HAP-1 (cell line): ENCODE results near the gene METTL14.
A peak's percentile ranks its signal among the peaks of the same experiment; 100 is the strongest.

Source experiments
- DNase-seq, 2 experiments: peaks; one replicate each; pipeline ENCODE4 v3.0.0-alpha.2; 2016 to 2020; ENCODE audit warnings: low spot score in 2 of 2
- H3K27me3 ChIP-seq: fragments of 250-450 bp; sonication (Bioruptor Pico); 2 replicates; pipeline ENCODE4 v1.5.1; 2020; ENCODE audit warnings: low read depth, mild to moderate bottlenecking, moderate library complexity
- H3K36me3 ChIP-seq: fragments of 250-450 bp; sonication (Bioruptor Pico); replicated peaks from 2 replicates; pipeline ENCODE4 v1.5.1; 2020; ENCODE audit warnings: mild to moderate bottlenecking
- H3K4me1 ChIP-seq: fragments of 250-450 bp; sonication (Bioruptor Pico); 2 replicates; pipeline ENCODE4 v1.5.1; 2020; ENCODE audit warnings: mild to moderate bottlenecking
- H3K4me3 ChIP-seq: fragments of 250-450 bp; sonication (Bioruptor Pico); 2 replicates; pipeline ENCODE4 v1.5.1; 2020; ENCODE audit warnings: mild to moderate bottlenecking, moderate library complexity
- H3K9me3 ChIP-seq: fragments of 250-450 bp; sonication (Bioruptor Pico); 2 replicates; pipeline ENCODE4 v1.5.1; 2020; ENCODE audit warnings: mild to moderate bottlenecking, moderate library complexity
- in situ Hi-C: fragments of 300-500 bp; cut with MboI; formaldehyde crosslinking; loops from 3 replicates; pipeline ENCODE4 v1.14.3; 2020; ENCODE audit warnings: low sequenced_read_pairs, inconsistent platforms, mixed read lengths

METTL14 gene

GRCh38 chr4:118718511-118719170 lies 33.4 kb downstream of the METTL14 start:
- H3K4me3 ChIP-seq = no peak overlapping the region
- no peaks in the 10 kb centered on the region for H3K9me3 ChIP-seq
- peaks cover 14% of the 10 kb centered on the region for H3K4me1 ChIP-seq
- peaks cover 6% of the 10 kb centered on the region for H3K36me3 ChIP-seq
- H3K27me3 ChIP-seq = no peaks in the 10 kb centered on the region
- in situ Hi-C loops = no loop called here
- no peak for DNase-seq

- Histone ChIP-seq H3K27me3 (no peaks in the 10 kb centered on the region), H3K4me3 (no peak overlapping the region), H3K9me3 (no peaks in the 10 kb centered on the region), H3K4me1 (peaks cover 10% of the 10 kb centered on the region), H3K36me3 (peaks cover 10% of the 10 kb centered on the region)
- no peak for DNase-seq
- in situ Hi-C loops = no loop called here
These were observed 36.6 kb downstream of the METTL14 start for GRCh38 chr4:118721752-118722151.

GRCh38 chr4:118723369-118723768 lies 38.2 kb downstream of the METTL14 start:
- Histone ChIP-seq H3K27me3 (no peaks in the 10 kb centered on the region), H3K4me1 (peaks cover 10% of the 10 kb centered on the region), H3K9me3 (no peaks in the 10 kb centered on the region), H3K36me3 (peaks cover 20% of the 10 kb centered on the region), H3K4me3 (no peak overlapping the region)
- peak in 1 of 2 experiments; percentile 55 for DNase-seq
- in situ Hi-C loops = no loop called here

GRCh38 chr4:118727360-118727759 lies 42.2 kb downstream of the METTL14 start:
- H3K27me3 ChIP-seq = no peaks in the 10 kb centered on the region
- peaks cover 26% of the 10 kb centered on the region for H3K36me3 ChIP-seq
- H3K4me3 ChIP-seq = no peak overlapping the region
- in situ Hi-C loops = no loop called here
- H3K4me1 ChIP-seq = peaks cover 10% of the 10 kb centered on the region
- no peaks in the 10 kb centered on the region for H3K9me3 ChIP-seq
- no peak for DNase-seq

DNA sequence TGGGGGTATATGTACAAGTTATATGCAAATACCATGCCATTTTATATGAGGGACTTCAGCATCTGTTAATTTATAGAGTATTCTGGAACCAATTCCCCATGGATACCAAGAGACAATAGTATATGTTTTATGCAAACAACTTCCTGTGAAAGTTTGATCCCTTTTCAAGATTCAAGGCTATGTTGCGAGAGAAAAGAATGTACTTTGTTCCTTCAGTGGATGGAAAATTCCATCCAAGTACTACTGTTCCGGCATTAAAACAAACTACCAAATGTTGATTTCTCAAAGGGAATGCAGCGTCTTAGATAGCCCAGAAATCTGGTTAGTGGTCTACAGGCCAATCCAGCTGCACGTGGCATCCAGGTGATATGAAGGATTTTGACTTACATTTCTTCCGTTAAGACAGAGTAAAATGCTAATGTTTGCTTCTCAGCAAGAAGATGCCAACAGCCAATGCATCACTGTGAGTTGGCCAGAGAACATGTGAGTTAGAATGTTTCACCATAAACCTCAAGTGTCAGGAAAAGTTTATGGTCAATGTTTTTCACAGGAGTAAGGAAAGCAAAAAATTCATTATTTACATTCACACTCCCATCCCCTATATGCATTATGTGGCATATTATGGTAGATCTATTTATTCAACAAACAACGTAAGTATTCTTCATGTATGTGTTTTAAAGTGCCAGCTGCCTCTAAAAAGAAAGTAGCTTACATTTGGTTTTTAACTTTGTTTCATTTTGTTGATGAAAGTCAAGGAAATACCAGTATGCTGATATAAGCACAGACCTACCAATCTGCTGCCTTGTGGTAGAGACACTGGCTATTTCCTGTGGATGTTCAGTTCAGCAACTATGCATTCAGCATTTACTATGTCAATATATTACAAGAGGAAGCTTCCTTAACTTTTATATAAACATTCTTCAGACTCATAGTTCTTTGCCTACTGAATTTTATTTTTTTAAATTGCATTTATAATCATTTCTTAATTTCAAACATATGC lies 44.4 kb downstream of the METTL14 start:
- no peak for DNase-seq
- H3K4me1 ChIP-seq = no peaks in the 10 kb centered on the region
- H3K4me3 ChIP-seq = no peak overlapping the region
- H3K27me3 ChIP-seq = no peaks in the 10 kb centered on the region
- H3K36me3 ChIP-seq = peaks cover 26% of the 10 kb centered on the region
- H3K9me3 ChIP-seq = no peaks in the 10 kb centered on the region
- in situ Hi-C loops = no loop called here

- H3K4me3 ChIP-seq = no peak overlapping the region
- peaks cover 24% of the 10 kb centered on the region for H3K36me3 ChIP-seq
- in situ Hi-C loops = no loop called here
- H3K27me3 ChIP-seq = no peaks in the 10 kb centered on the region
- DNase-seq = no peak
- H3K4me1 ChIP-seq = no peaks in the 10 kb centered on the region
- H3K9me3 ChIP-seq = no peaks in the 10 kb centered on the region
These were observed 45.5 kb downstream of the METTL14 start for GRCh38 chr4:118730683-118731082.

DNA sequence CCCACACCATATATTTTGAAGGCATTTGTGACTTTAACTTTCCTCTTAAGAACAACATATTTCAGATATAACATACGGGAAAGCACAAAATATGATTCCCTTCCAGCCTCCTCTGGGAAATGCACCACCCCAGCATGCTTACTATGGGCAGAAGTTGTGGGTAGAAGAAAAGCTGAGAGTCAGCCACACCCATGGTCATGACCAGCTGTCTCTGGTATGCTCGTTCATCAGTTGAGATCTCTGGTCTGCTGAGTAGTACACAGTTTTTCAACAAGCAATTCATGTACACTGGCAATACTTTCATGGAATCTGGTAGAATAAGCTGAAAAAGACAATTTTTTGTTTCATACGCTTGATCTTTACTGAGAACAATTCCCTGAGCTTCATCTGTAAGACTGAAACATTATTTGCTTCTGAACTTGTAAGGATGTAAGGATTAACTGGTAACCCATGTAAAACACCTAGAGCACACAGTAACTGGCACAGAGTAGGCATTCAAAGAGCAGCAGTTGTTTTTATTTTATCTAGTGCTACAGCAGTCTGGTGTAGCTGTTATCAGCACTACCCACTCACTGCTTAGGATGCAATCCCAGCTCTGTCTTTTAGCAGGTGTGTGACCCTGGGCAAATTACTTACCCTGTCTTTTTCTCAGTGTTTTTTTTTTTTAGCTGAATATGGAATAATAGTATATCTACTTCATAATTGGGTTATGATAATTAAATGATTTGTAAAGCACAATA lies 47.6 kb downstream of the METTL14 start:
- in situ Hi-C loops = no loop called here
- no peaks in the 10 kb centered on the region for H3K27me3 ChIP-seq
- H3K36me3 ChIP-seq = peaks cover 21% of the 10 kb centered on the region
- H3K9me3 ChIP-seq = no peaks in the 10 kb centered on the region
- no peaks in the 10 kb centered on the region for H3K4me1 ChIP-seq
- no peak overlapping the region for H3K4me3 ChIP-seq
- no peak for DNase-seq

DNA sequence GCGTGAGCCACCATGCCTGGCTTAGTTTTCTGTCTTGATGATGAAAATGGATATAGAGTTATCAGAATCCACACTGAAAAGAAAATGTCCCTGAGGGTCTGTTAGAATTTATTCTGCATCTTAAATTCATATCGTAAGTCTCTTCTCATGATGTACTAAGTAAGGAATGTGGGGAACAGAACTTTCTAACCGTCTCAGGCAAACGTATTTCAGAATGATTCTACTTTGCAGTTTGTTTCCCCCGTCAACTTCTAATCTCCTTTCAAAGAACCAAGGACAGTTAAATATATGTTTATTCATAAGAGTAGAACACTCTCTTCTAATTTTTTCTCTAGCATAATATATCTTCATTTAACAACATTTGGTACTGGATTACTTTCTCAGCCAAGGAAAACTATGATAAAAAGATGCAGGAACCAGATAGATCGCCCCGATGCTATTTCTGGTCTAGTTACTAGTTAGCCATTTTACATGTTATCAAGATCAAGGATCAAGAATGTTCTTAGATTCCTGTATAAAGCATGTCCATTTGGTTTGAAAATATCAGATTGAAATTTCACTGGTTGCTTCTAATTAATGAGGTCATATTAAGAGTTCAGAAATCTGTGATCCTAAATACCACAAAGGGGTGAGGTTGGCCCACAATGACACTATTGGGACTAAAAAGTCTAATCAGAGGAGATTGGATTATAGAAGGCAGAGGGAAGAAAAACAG lies 49.5 kb downstream of the METTL14 start:
- Histone ChIP-seq H3K9me3 (no peaks in the 10 kb centered on the region), H3K4me3 (no peak overlapping the region), H3K27me3 (no peaks in the 10 kb centered on the region), H3K4me1 (peaks cover 13% of the 10 kb centered on the region), H3K36me3 (peaks cover 15% of the 10 kb centered on the region)
- DNase-seq = no peak
- in situ Hi-C loops = no loop called here

GRCh38 chr4:118736900-118737299 lies 51.7 kb downstream of the METTL14 start:
- no peak for DNase-seq
- peaks cover 22% of the 10 kb centered on the region for H3K36me3 ChIP-seq
- H3K4me1 ChIP-seq = peaks cover 16% of the 10 kb centered on the region
- no peak overlapping the region for H3K4me3 ChIP-seq
- H3K27me3 ChIP-seq = no peaks in the 10 kb centered on the region
- in situ Hi-C loops = no loop called here
- no peaks in the 10 kb centered on the region for H3K9me3 ChIP-seq

DNA sequence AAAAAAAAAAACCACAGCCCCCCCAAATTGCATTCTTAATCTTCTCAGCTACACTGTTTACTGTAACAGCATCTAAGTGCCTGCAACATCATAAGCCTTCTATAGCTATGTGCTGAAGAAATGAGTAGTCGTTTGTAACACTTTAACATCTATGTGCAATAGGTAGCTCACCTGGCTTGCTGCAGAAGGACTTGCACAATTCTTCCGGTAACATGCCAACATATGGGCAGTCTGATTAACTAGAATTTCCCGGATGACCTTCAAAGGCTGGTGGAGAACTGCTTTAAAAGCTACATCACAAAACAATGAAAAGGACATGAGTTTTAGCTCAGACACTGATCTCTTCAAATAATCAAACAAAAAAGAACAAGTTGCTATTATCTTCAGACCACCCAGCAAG lies 52.9 kb downstream of the METTL14 start:
- DNase-seq = no peak
- peaks cover 16% of the 10 kb centered on the region for H3K4me1 ChIP-seq
- peaks cover 22% of the 10 kb centered on the region for H3K36me3 ChIP-seq
- in situ Hi-C loops = no loop called here
- H3K9me3 ChIP-seq = no peaks in the 10 kb centered on the region
- H3K27me3 ChIP-seq = no peaks in the 10 kb centered on the region
- H3K4me3 ChIP-seq = no peak overlapping the region

GRCh38 chr4:118739022-118739713 lies 54.0 kb downstream of the METTL14 start:
- peaks cover 22% of the 10 kb centered on the region for H3K36me3 ChIP-seq
- H3K9me3 ChIP-seq = no peaks in the 10 kb centered on the region
- H3K4me3 ChIP-seq = no peak overlapping the region
- in situ Hi-C loops = no loop called here
- no peaks in the 10 kb centered on the region for H3K27me3 ChIP-seq
- DNase-seq = peak; percentile 28 to 91
- peaks cover 16% of the 10 kb centered on the region for H3K4me1 ChIP-seq

GRCh38 chr4:118740869-118741268 lies 55.7 kb downstream of the METTL14 start:
- Histone ChIP-seq H3K4me1 (peaks cover 16% of the 10 kb centered on the region), H3K4me3 (no peak overlapping the region), H3K36me3 (peaks cover 22% of the 10 kb centered on the region), H3K27me3 (no peaks in the 10 kb centered on the region), H3K9me3 (no peaks in the 10 kb centered on the region)
- in situ Hi-C loops = no loop called here
- DNase-seq = no peak
